ENCODE results near the gene PHOSPHO1.

PHOSPHO1 gene

GRCh38 chr17:49242813-49243212 lies 12.2 kb upstream of the PHOSPHO1 start:
- H3K4me3 ChIP-seq (replicated peaks; ENCODE audit: low read depth, low read length), result no peak overlapping the region
- TF ChIP-seq CTCF (IDR thresholded peaks at IDR 0.05; ENCODE audit: low read length, missing control alignments), result no peak
- no peak for DNase-seq (ENCODE audit: low read depth)

- H3K4me3 ChIP-seq (replicated peaks; ENCODE audit: low read depth, low read length), result no peak overlapping the region
- DNase-seq (ENCODE audit: low read depth), result no peak
- TF ChIP-seq CTCF (IDR thresholded peaks at IDR 0.05; ENCODE audit: low read length, missing control alignments), result no peak
Observed at GRCh38 chr17:49241692-49242397, 11.3 kb upstream of the PHOSPHO1 start.

- TF ChIP-seq CTCF (IDR thresholded peaks at IDR 0.05; ENCODE audit: low read length, missing control alignments), result no peak
- no peak for DNase-seq (ENCODE audit: low read depth)
- H3K4me3 ChIP-seq (replicated peaks; ENCODE audit: low read depth, low read length), result no peak overlapping the region
Observed at GRCh38 chr17:49241040-49241439, 10.5 kb upstream of the PHOSPHO1 start.

- no peak for DNase-seq (ENCODE audit: low read depth)
- TF ChIP-seq CTCF (IDR thresholded peaks at IDR 0.05; ENCODE audit: low read length, missing control alignments), result no peak
- H3K4me3 ChIP-seq (replicated peaks; ENCODE audit: low read depth, low read length), result no peak overlapping the region
Observed at GRCh38 chr17:49240619-49241018, 10.0 kb upstream of the PHOSPHO1 start.

GRCh38 chr17:49239963-49240362 lies 9.4 kb upstream of the PHOSPHO1 start:
- no peak overlapping the region for H3K4me3 ChIP-seq (replicated peaks; ENCODE audit: low read depth, low read length)
- DNase-seq (ENCODE audit: low read depth), result no peak
- TF ChIP-seq CTCF (IDR thresholded peaks at IDR 0.05; ENCODE audit: low read length, missing control alignments), result no peak

GRCh38 chr17:49235896-49236295 lies 5.3 kb upstream of the PHOSPHO1 start:
- no peak for DNase-seq (ENCODE audit: low read depth)
- no peak for TF ChIP-seq CTCF (IDR thresholded peaks at IDR 0.05; ENCODE audit: low read length, missing control alignments)
- H3K4me3 ChIP-seq (replicated peaks; ENCODE audit: low read depth, low read length), result no peak overlapping the region

- no peak for TF ChIP-seq CTCF (IDR thresholded peaks at IDR 0.05; ENCODE audit: low read length, missing control alignments)
- H3K4me3 ChIP-seq (replicated peaks; ENCODE audit: low read depth, low read length), result no peak overlapping the region
- no peak for DNase-seq (ENCODE audit: low read depth)
Observed at GRCh38 chr17:49234509-49235080, 4.0 kb upstream of the PHOSPHO1 start.

Measured in fibroblast of pulmonary artery (primary cell).